HG02642 (cell line): Measurements from ENCODE around the gene NCAPD2.
"Not testable (repeated sequence)": the region's sequence is repeated elsewhere in the genome, so short reads cannot be mapped to it uniquely, and the experiment has no call there.

Experiments used
- ATAC-seq: cut with Tn5 transposase; IDR thresholded peaks from one replicate; pipeline ENCODE4 v1.9.1; 2021; ENCODE audit warnings: mild to moderate bottlenecking; ENCODE audit not compliant: unreplicated experiment, poor library complexity

NCAPD2 gene

DNA sequence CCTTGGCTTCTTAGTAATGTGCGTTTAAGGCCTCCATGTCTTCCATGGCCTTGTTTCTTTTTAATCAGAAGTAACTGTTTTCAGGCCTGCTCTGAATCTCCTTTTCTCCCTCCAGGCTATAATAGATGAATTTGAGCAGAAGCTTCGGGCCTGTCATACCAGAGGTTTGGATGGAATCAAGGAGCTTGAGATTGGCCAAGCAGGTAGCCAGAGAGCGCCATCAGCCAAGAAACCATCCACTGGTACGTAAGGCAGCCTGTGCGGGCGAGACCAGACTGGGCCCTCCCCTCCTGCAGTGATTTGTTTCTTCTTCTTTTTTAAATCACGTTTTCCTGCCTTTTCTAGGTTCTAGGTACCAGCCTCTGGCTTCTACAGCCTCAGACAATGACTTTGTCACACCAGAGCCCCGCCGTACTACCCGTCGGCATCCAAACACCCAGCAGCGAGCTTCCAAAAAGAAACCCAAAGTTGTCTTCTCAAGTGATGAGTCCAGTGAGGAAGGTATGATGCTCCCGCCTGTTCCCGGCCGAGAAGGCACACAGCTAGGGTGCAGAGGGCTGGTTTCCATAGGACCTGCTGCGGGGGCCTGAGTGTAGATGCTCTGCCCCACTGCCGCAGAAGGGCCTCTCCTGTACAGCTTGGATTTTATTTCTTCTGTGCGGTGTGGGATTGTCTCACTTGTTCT, 36.8 kb downstream of the NCAPD2 start:
- ATAC-seq = no peak

DNA sequence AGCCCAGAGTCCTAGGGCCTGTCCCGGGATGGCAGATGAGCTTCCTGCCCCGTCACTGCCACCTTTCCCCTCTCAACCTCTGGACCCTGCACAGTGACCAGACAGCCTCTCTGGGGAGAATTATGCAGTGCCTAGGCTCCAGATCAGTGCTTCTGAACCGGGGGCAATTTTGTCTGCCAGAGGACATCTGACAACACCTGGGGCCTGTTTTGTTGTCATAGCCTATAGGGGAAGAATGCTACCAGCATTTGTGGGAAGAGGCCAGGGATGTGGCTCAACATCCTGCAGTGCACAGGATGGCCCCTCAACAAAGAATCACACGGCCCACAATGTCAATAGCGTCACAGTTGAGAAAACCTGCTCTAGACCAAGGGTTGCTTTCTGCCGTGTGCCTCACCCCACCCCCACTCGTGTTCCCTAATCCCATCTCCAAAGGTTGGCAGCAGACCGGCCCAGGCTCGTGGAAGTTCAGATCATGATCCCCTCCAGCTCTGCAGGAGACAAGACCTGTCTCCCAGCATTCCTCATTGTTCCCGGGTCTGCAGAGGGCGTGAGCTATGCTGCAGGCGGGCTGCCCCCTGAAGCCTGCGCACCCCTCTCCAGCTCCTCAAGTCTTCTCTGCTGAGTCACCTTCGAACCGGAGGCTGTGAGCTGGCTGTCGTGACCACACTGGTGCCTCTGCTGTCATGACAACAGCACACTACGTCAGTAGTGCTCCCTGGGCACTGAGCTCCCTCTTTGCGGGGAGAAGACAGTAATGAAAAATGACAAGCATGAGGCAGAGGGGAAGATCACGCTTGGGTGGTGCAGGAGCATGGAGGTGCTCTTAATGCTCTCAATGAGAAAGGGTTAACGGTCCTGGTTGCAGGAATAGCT, 38.4 kb downstream of the NCAPD2 start:
- no peak for ATAC-seq

DNA sequence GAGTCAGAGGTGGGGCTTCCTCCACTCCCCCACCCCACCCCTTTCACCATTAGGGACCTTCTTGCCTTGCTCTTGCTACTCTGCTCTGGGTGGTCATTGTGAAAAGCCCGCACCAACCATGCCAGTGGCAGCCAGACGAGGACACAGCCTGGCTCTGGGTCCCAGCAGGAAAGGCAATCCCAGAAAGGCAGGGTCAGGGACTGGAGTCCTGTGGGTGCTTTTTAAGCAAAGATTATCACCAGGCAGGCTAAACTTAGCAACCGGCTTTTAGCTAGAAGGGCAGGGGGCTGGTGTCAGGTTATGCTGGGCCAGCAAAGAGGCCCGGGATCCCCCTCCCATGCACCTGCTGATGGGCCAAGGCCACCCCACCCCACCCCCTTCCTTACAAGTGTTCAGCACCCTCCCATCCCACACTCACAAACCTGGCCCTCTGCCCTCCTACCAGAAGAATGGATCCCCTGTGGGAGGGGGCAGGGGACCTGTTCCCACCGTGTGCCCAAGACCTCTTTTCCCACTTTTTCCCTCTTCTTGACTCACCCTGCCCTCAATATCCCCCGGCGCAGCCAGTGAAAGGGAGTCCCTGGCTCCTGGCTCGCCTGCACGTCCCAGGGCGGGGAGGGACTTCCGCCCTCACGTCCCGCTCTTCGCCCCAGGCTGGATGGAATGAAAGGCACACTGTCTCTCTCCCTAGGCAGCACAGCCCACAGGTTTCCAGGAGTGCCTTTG, 39.2 kb downstream of the NCAPD2 start:
- ATAC-seq = peak; percentile 6

DNA sequence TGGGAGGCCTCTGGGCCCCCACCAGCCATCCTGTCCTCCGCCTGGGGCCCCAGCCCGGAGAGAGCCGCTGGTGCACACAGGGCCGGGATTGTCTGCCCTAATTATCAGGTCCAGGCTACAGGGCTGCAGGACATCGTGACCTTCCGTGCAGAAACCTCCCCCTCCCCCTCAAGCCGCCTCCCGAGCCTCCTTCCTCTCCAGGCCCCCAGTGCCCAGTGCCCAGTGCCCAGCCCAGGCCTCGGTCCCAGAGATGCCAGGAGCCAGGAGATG, 39.7 kb downstream of the NCAPD2 start:
- no peak for ATAC-seq

DNA sequence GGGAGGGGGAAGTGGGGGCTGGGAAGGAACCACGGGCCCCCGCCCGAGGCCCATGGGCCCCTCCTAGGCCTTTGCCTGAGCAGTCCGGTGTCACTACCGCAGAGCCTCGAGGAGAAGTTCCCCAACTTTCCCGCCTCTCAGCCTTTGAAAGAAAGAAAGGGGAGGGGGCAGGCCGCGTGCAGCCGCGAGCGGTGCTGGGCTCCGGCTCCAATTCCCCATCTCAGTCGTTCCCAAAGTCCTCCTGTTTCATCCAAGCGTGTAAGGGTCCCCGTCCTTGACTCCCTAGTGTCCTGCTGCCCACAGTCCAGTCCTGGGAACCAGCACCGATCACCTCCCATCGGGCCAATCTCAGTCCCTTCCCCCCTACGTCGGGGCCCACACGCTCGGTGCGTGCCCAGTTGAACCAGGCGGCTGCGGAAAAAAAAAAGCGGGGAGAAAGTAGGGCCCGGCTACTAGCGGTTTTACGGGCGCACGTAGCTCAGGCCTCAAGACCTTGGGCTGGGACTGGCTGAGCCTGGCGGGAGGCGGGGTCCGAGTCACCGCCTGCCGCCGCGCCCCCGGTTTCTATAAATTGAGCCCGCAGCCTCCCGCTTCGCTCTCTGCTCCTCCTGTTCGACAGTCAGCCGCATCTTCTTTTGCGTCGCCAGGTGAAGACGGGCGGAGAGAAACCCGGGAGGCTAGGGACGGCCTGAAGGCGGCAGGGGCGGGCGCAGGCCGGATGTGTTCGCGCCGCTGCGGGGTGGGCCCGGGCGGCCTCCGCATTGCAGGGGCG, 40.2 kb downstream of the NCAPD2 start, which contains the start of gene GAPDH:
Gene GAPDH, plus strand, starts transcription at position 595 of the 772 bp plus-strand sequence. CDS start 316 bp downstream, outside the sequence.
- peak; percentile 62 for ATAC-seq

DNA sequence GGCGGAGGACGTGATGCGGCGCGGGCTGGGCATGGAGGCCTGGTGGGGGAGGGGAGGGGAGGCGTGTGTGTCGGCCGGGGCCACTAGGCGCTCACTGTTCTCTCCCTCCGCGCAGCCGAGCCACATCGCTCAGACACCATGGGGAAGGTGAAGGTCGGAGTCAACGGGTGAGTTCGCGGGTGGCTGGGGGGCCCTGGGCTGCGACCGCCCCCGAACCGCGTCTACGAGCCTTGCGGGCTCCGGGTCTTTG, 40.7 kb downstream of the NCAPD2 start:
- ATAC-seq = no peak

DNA sequence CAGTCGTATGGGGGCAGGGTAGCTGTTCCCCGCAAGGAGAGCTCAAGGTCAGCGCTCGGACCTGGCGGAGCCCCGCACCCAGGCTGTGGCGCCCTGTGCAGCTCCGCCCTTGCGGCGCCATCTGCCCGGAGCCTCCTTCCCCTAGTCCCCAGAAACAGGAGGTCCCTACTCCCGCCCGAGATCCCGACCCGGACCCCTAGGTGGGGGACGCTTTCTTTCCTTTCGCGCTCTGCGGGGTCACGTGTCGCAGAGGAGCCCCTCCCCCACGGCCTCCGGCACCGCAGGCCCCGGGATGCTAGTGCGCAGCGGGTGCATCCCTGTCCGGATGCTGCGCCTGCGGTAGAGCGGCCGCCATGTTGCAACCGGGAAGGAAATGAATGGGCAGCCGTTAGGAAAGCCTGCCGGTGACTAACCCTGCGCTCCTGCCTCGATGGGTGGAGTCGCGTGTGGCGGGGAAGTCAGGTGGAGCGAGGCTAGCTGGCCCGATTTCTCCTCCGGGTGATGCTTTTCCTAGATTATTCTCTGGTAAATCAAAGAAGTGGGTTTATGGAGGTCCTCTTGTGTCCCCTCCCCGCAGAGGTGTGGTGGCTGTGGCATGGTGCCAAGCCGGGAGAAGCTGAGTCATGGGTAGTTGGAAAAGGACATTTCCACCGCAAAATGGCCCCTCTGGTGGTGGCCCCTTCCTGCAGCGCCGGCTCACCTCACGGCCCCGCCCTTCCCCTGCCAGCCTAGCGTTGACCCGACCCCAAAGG, 41.2 kb downstream of the NCAPD2 start:
- peak; percentile 15 for ATAC-seq

DNA sequence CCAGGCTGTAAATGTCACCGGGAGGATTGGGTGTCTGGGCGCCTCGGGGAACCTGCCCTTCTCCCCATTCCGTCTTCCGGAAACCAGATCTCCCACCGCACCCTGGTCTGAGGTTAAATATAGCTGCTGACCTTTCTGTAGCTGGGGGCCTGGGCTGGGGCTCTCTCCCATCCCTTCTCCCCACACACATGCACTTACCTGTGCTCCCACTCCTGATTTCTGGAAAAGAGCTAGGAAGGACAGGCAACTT, 41.7 kb downstream of the NCAPD2 start:
- no peak for ATAC-seq

DNA sequence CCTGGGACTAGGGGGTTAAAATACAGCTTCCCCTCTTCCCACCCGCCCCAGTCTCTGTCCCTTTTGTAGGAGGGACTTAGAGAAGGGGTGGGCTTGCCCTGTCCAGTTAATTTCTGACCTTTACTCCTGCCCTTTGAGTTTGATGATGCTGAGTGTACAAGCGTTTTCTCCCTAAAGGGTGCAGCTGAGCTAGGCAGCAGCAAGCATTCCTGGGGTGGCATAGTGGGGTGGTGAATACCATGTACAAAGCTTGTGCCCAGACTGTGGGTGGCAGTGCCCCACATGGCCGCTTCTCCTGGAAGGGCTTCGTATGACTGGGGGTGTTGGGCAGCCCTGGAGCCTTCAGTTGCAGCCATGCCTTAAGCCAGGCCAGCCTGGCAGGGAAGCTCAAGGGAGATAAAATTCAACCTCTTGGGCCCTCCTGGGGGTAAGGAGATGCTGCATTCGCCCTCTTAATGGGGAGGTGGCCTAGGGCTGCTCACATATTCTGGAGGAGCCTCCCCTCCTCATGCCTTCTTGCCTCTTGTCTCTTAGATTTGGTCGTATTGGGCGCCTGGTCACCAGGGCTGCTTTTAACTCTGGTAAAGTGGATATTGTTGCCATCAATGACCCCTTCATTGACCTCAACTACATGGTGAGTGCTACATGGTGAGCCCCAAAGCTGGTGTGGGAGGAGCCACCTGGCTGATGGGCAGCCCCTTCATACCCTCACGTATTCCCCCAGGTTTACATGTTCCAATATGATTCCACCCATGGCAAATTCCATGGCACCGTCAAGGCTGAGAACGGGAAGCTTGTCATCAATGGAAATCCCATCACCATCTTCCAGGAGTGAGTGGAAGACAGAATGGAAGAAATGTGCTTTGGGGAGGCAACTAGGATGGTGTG, 42.3 kb downstream of the NCAPD2 start:
- ATAC-seq = no peak

DNA sequence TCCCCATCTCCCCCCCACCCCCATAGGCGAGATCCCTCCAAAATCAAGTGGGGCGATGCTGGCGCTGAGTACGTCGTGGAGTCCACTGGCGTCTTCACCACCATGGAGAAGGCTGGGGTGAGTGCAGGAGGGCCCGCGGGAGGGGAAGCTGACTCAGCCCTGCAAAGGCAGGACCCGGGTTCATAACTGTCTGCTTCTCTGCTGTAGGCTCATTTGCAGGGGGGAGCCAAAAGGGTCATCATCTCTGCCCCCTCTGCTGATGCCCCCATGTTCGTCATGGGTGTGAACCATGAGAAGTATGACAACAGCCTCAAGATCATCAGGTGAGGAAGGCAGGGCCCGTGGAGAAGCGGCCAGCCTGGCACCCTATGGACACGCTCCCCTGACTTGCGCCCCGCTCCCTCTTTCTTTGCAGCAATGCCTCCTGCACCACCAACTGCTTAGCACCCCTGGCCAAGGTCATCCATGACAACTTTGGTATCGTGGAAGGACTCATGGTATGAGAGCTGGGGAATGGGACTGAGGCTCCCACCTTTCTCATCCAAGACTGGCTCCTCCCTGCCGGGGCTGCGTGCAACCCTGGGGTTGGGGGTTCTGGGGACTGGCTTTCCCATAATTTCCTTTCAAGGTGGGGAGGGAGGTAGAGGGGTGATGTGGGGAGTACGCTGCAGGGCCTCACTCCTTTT, 43.1 kb downstream of the NCAPD2 start:
- no peak for ATAC-seq

DNA sequence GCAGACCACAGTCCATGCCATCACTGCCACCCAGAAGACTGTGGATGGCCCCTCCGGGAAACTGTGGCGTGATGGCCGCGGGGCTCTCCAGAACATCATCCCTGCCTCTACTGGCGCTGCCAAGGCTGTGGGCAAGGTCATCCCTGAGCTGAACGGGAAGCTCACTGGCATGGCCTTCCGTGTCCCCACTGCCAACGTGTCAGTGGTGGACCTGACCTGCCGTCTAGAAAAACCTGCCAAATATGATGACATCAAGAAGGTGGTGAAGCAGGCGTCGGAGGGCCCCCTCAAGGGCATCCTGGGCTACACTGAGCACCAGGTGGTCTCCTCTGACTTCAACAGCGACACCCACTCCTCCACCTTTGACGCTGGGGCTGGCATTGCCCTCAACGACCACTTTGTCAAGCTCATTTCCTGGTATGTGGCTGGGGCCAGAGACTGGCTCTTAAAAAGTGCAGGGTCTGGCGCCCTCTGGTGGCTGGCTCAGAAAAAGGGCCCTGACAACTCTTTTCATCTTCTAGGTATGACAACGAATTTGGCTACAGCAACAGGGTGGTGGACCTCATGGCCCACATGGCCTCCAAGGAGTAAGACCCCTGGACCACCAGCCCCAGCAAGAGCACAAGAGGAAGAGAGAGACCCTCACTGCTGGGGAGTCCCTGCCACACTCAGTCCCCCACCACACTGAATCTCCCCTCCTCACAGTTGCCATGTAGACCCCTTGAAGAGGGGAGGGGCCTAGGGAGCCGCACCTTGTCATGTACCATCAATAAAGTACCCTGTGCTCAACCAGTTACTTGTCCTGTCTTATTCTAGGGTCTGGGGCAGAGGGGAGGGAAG, 43.9 kb downstream of the NCAPD2 start:
- ATAC-seq = not testable (repeated sequence)

DNA sequence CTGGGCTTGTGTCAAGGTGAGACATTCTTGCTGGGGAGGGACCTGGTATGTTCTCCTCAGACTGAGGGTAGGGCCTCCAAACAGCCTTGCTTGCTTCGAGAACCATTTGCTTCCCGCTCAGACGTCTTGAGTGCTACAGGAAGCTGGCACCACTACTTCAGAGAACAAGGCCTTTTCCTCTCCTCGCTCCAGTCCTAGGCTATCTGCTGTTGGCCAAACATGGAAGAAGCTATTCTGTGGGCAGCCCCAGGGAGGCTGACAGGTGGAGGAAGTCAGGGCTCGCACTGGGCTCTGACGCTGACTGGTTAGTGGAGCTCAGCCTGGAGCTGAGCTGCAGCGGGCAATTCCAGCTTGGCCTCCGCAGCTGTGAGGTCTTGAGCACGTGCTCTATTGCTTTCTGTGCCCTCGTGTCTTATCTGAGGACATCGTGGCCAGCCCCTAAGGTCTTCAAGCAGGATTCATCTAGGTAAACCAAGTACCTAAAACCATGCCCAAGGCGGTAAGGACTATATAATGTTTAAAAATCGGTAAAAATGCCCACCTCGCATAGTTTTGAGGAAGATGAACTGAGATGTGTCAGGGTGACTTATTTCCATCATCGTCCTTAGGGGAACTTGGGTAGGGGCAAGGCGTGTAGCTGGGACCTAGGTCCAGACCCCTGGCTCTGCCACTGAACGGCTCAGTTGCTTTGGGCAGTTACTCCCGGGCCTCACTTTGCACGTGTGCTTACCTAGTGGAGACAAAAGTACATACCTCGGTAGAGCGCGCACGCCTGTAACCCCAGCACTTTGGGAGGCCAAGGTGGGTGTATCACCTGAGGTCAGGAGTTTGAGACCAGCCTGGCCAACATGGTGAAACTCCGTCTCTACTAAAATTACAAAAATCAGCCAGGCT, 44.8 kb downstream of the NCAPD2 start:
- ATAC-seq = no peak

DNA sequence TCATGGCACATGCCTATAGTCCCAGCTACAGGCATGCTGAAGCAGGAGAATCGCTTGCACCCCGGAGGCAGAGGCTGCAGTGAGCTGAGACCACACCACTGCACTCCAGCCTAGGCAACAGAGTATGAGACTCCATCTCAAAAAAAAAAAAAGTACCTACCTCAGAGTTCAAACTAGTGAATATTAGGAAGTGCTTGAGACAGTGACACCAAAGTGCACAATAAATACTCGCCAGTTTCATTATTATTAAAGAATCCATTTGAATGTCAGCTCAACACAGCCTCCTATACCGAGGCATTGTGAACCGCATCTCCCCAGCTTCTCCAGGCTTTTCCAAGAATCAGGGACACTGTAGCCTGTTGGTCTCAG, 45.4 kb downstream of the NCAPD2 start:
- no peak for ATAC-seq

DNA sequence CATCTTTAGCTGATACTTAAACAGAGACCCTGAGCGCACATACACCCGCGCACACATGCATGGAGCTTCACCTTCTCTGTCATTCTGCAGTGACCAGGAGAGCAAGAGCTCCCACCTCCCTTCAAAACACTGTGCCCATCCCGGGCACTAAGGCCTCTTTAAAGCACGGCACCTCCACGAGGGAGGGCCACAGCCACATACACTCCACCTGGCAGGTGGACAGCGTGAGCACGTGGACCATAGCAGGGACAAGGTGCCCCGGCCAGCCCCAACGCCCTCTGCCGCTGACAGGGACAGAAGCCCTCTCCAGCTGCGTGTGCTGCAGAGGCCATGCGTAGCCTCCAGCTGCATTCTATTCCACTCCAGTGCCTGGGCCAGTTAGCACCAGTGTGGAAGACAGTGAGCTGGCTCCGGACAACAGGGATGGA, 45.8 kb downstream of the NCAPD2 start:
- no peak for ATAC-seq

DNA sequence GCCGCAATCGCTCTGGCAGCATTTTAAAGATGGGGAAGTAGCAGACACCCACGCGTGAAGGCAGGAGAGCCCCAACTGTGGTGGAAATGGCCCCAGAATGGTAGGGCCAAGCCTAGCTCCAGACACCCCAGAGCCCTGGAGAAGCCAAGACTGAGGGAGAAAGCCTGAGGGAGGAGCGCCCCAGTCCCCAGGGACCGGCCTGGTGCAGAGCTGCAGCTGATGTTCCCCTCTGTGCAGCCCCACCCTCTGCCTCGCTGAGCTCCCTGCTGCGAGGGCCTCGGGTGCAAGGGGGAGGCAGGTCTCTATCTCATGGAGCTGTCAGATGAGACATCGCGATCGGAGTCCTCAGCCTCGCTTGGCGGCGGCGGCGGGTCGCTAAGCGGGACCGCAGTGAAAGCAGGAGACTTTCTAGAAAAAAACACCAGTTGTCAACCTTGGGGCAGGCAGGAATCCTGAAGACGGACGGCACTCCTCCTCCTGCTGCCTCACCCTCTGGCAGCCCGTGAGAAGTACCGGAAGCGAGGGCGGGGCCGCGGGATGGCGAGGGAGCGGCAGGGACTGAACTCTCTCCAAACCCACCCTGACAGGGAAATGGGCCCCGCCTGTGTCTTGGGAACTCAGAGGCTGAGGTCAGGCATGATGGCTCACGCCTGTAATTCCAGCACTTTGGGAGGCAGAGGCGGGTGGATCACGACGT, 46.4 kb downstream of the NCAPD2 start:
- ATAC-seq = peak; percentile 32

DNA sequence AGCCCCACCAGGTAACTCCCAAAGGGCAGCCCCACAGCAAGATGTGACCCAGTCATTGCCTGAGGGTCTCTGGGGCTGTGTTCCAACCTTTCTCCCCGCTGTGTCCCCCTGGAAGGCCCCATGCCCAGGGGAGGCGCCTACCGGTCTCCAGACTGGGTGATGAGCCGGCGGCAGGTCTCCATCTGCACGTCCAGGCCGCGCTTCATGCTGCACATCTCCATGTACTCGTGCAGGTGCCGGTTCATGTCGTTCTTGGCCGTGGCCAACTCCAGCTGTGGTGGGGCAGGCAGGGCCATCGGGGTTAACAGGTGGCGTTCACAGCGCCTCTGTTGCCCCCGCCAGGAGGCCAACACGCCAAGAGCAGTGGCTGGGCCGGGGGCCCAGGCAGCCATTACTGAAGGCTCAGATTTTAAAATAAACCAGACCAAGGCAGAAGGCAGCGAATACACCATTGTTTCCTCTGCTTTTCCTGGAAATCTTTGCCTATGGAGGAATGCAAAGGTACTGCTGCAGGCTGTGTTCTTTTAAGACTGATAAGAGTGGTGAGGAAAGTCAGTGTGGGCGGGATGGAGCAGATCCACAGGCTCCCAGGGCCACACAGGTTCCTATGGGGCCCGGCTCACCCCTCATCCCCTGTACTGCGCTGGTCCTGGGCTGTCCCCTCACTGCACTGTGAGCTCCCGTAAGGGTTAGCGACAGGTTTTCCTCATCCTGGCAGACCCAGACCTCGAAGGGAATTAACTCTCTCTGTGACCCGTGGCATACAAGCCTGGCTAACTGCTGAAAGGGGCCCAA, 47.7 kb downstream of the NCAPD2 start:
- no peak for ATAC-seq
